HEK293 (cell line): ENCODE measurements around the gene WWOX.

ENCODE experiments used
- CTCF ChIA-PET: fragments of 350-600 bp; formaldehyde crosslinking; extraction: SDS; loops from one replicate; lab custom pipeline; 2021; ENCODE audit warnings: antibody characterized with exemption; lab: Yijun Ruan, JAX
- POLR2A ChIA-PET: fragments of 300-600 bp; formaldehyde crosslinking; extraction: SDS; loops from one replicate; lab custom pipeline; 2020; ENCODE audit warnings: antibody characterized with exemption, inconsistent platforms; lab: Yijun Ruan, JAX
- H3K27ac ChIP-seq: fragments of 200-500 bp; sonication (Bioruptor generic); 2 replicates; pipeline ENCODE4 v1.5.1; 2014; ENCODE audit warnings: low read depth, low read length, control low read depth, inconsistent platforms; ENCODE audit errors: extremely low read depth
- H3K36me3 ChIP-seq, 2 experiments: fragments of 200-500 bp in 1 of 2; sonication (Bioruptor generic) in 1 of 2; 1 replicate in 1 of 2; 2 replicates in 1 of 2; pipeline ENCODE4 v1.5.1; 2014 to 2017; ENCODE audit warnings: inconsistent platforms in 2 of 2, low read length in 2 of 2; ENCODE audit not compliant: control insufficient read depth in 2 of 2, insufficient read depth in 1 of 2
- H3K4me1 ChIP-seq: fragments of 200-500 bp; sonication (Bioruptor generic); 2 replicates; pipeline ENCODE4 v1.5.1; 2014; ENCODE audit warnings: mild to moderate bottlenecking, low read length, inconsistent platforms; ENCODE audit not compliant: control insufficient read depth, insufficient read depth
- H3K4me3 ChIP-seq: 2 replicates; pipeline ENCODE4 v1.5.1; 2011; ENCODE audit warnings: low read depth, mild to moderate bottlenecking, control low read depth, low read length, moderate library complexity
- H3K9me3 ChIP-seq: fragments of 200-500 bp; sonication (Bioruptor generic); 2 replicates; pipeline ENCODE4 v1.5.1; 2014; ENCODE audit warnings: low read depth, low read length, inconsistent platforms; ENCODE audit not compliant: control insufficient read depth, insufficient read depth
- AEBP2 ChIP-seq: fragments of 450-650 bp; formaldehyde crosslinking; IDR thresholded peaks from 2 replicates; pipeline ENCODE4 v1.5.1; 2016; ENCODE audit warnings: missing biosample characterization, missing genetic modification characterization, borderline replicate concordance
- BCL11B ChIP-seq: fragments of 450-650 bp; formaldehyde crosslinking; IDR thresholded peaks from 2 replicates; pipeline ENCODE4 v1.5.1; 2016; ENCODE audit warnings: low read depth, missing biosample characterization, missing genetic modification characterization
- GLI4 ChIP-seq: fragments of 450-650 bp; formaldehyde crosslinking; IDR thresholded peaks from 2 replicates; pipeline ENCODE4 v1.5.1; 2016; ENCODE audit warnings: missing biosample characterization, missing genetic modification characterization
- KLF10 ChIP-seq: fragments of 450-650 bp; IDR thresholded peaks from 2 replicates; pipeline ENCODE4 v1.5.1; 2018; ENCODE audit warnings: missing biosample characterization, mild to moderate bottlenecking, missing genetic modification characterization
- PRDM6 ChIP-seq: fragments of 450-650 bp; formaldehyde crosslinking; IDR thresholded peaks from 2 replicates; pipeline ENCODE4 v1.5.1; 2017; ENCODE audit warnings: missing biosample characterization, missing genetic modification characterization
- ZFP3 ChIP-seq: fragments of 450-650 bp; formaldehyde crosslinking; IDR thresholded peaks from 2 replicates; pipeline ENCODE4 v1.5.1; 2016; ENCODE audit warnings: low read depth, missing biosample characterization, missing genetic modification characterization
- ZFP37 ChIP-seq: fragments of 450-650 bp; formaldehyde crosslinking; IDR thresholded peaks from 2 replicates; pipeline ENCODE4 v1.5.1; 2016; ENCODE audit warnings: missing biosample characterization, missing genetic modification characterization
- ZNF10 ChIP-seq: fragments of 450-650 bp; formaldehyde crosslinking; IDR thresholded peaks from 2 replicates; pipeline ENCODE4 v1.5.1; 2017; ENCODE audit warnings: missing biosample characterization, missing genetic modification characterization
- ZNF146 ChIP-seq: fragments of 450-650 bp; formaldehyde crosslinking; IDR thresholded peaks from 2 replicates; pipeline ENCODE4 v1.5.1; 2016; ENCODE audit warnings: missing biosample characterization, missing genetic modification characterization
- ZNF19 ChIP-seq: fragments of 450-650 bp; formaldehyde crosslinking; IDR thresholded peaks from 2 replicates; pipeline ENCODE4; 2016; ENCODE audit warnings: missing biosample characterization, missing genetic modification characterization, low read depth
- ZNF311 ChIP-seq: fragments of 450-650 bp; formaldehyde crosslinking; IDR thresholded peaks from 2 replicates; pipeline ENCODE4 v1.5.1; 2017; ENCODE audit warnings: missing biosample characterization, missing genetic modification characterization, borderline replicate concordance
- ZNF394 ChIP-seq: fragments of 450-650 bp; formaldehyde crosslinking; IDR thresholded peaks from 2 replicates; pipeline ENCODE4 v1.5.1; 2016; ENCODE audit warnings: missing biosample characterization, missing genetic modification characterization, mild to moderate bottlenecking, moderate library complexity, borderline replicate concordance
- ZNF404 ChIP-seq: fragments of 450-650 bp; formaldehyde crosslinking; IDR thresholded peaks from 2 replicates; pipeline ENCODE4 v1.5.1; 2017; ENCODE audit warnings: missing biosample characterization, missing genetic modification characterization
- ZNF449 ChIP-seq: fragments of 450-650 bp; formaldehyde crosslinking; IDR thresholded peaks from 2 replicates; pipeline ENCODE4 v1.5.1; 2017; ENCODE audit warnings: missing biosample characterization, mild to moderate bottlenecking, missing genetic modification characterization, moderate library complexity
- ZNF48 ChIP-seq: fragments of 450-650 bp; formaldehyde crosslinking; IDR thresholded peaks from 2 replicates; pipeline ENCODE4 v1.5.1; 2016; ENCODE audit warnings: missing biosample characterization, missing genetic modification characterization
- ZNF549 ChIP-seq: fragments of 450-650 bp; IDR thresholded peaks from 2 replicates; pipeline ENCODE4 v1.5.1; 2018; ENCODE audit warnings: missing biosample characterization, missing genetic modification characterization, mild to moderate bottlenecking, inconsistent platforms, moderate library complexity
- ZNF777 ChIP-seq: fragments of 450-650 bp; formaldehyde crosslinking; IDR thresholded peaks from 2 replicates; pipeline ENCODE4 v1.5.1; 2017; ENCODE audit warnings: missing biosample characterization, missing genetic modification characterization, borderline replicate concordance
- ZNF830 ChIP-seq: fragments of 450-650 bp; IDR thresholded peaks from 2 replicates; pipeline ENCODE4 v1.5.0; 2018; ENCODE audit warnings: missing biosample characterization, missing genetic modification characterization, low read depth, mild to moderate bottlenecking, moderate library complexity
- ZSCAN30 ChIP-seq: fragments of 450-650 bp; IDR thresholded peaks from 2 replicates; pipeline ENCODE4 v1.5.1; 2018; ENCODE audit warnings: missing biosample characterization, mild to moderate bottlenecking, missing genetic modification characterization, moderate library complexity

Gene WWOX

GRCh38 chr16:78240459-78241222 is 141.2 kb downstream of the WWOX start:
- H3K36me3 ChIP-seq = no peaks in the 10 kb centered on the region
- no peak overlapping the region for H3K27ac ChIP-seq
- no peak overlapping the region for H3K4me3 ChIP-seq
- no peaks in the 10 kb centered on the region for H3K9me3 ChIP-seq
- TF ChIP-seq ZNF311 (tag by site-specific recombination) (no peak), PRDM6 (no peak), ZNF10 (no peak), KLF10 (tag by site-specific recombination) (no peak)
- peaks cover 6% of the 10 kb centered on the region; the same call in 1 of the 2 replicates for H3K4me1 ChIP-seq
- ChIA-PET POLR2A (no interaction called here), CTCF (interaction anchor here (0.6 kb wide), 1 partner anchor 180 kb away, joined by 3 read pairs; no protein-coding TSS in a partner anchor)

GRCh38 chr16:78242239-78242630 is 142.8 kb downstream of the WWOX start:
- Histone ChIP-seq H3K9me3 (no peaks in the 10 kb centered on the region), H3K36me3 (no peaks in the 10 kb centered on the region), H3K4me1 (peaks cover 6% of the 10 kb centered on the region; the same call in 1 of the 2 replicates), H3K27ac (no peak overlapping the region), H3K4me3 (no peak overlapping the region)
- POLR2A ChIA-PET = no interaction called here
- TF ChIP-seq ZNF549 (tag by site-specific recombination) (no peak), ZSCAN30 (no peak), ZNF830 (tag by site-specific recombination) (no peak), ZNF48 (tag by site-specific recombination) (no peak), ZFP3 (no peak), ZFP37 (no peak), AEBP2 (tag by site-specific recombination) (no peak), ZNF394 (tag by site-specific recombination) (no peak), ZNF777 (tag by site-specific recombination) (no peak), BCL11B (no peak), ZNF449 (tag by site-specific recombination) (no peak), GLI4 (no peak), ZNF146 (tag by site-specific recombination) (no peak), ZNF404 (no peak), ZNF19 (tag by site-specific recombination) (no peak)
- CTCF ChIA-PET = interaction anchor here (0.6 to 0.7 kb wide), 2 partner anchors 13 to 1962 kb away, joined by 3 to 5 read pairs; no protein-coding TSS in a partner anchor
